ENCODE results near the gene FUOM. TPM values are rescaled to one million over a fixed set of nuclear protein-coding genes. Genes with fewer than 3 reads are reported as not detected.

The FUOM gene
- polyA plus RNA-seq, 1 of the 3 experiments (the other 2 are of a cell fraction), result 32.5 TPM

GRCh38 chr10:133350950-133351329 is 6.9 kb downstream of the FUOM start:
- Histone ChIP-seq H3F3A (replicated peaks; ENCODE audit: insufficient read depth) (no peaks in the 10 kb centered on the region), H3K36me3 (replicated peaks in 1 of 2; ENCODE audit: control insufficient read depth in 1 of 2, insufficient read depth in 2 of 2, low read length in 1 of 2) (peaks cover 0 to 3% of the 10 kb centered on the region in 2 experiments), H3K9ac (no peak overlapping the region), H3K4me3 (ENCODE audit: low read depth in 2 of 2, low read length in 1 of 2) (no peak overlapping the region), H2AFZ (ENCODE audit: low read depth) (no peak overlapping the region), H3K27me3 (ENCODE audit: insufficient read depth) (0 out of 2 replicates have a peak, but pooled peaks cover 7% of the 10 kb centered on the region), H3K9me3 (no peaks in the 10 kb centered on the region), H3K4me2 (no peak overlapping the region), H3K27ac (ENCODE audit: low read depth in 2 of 2, low read length in 1 of 2) (no peak overlapping the region), H3K4me1 (ENCODE audit: control insufficient read depth in 1 of 2, insufficient read depth in 2 of 2, low read depth in 1 of 2, low read length in 1 of 2) (peaks cover 0 to 11% of the 10 kb centered on the region in 2 experiments; a peak in 1 of 4 replicates), H4K20me1 (ENCODE audit: insufficient read depth) (no peaks in the 10 kb centered on the region), H3K9me2 (no peaks in the 10 kb centered on the region), H3K79me2 (ENCODE audit: insufficient read depth) (no peaks in the 10 kb centered on the region)
- TF ChIP-seq CHD2 (IDR thresholded peaks at IDR 0.05; ENCODE audit: low read length, partially characterized antibody) (no peak), REST (IDR thresholded peaks at IDR 0.05; ENCODE audit: low read depth, low read length) (no peak)
- no peak for DNase-seq
- CTCF ChIA-PET, result interaction anchor here (1.2 kb wide), 1 partner anchor 21 kb away, joined by 5 read pairs; no protein-coding TSS in a partner anchor
- 8% methylated on average over 5 of the region's 13 CpGs for WGBS (ENCODE audit: low lambda C conversion rate)
- POLR2A ChIA-PET, result interaction anchor here (1.5 kb wide), 1 partner anchor 27 kb away, joined by 3 read pairs; no protein-coding TSS in a partner anchor

DNA sequence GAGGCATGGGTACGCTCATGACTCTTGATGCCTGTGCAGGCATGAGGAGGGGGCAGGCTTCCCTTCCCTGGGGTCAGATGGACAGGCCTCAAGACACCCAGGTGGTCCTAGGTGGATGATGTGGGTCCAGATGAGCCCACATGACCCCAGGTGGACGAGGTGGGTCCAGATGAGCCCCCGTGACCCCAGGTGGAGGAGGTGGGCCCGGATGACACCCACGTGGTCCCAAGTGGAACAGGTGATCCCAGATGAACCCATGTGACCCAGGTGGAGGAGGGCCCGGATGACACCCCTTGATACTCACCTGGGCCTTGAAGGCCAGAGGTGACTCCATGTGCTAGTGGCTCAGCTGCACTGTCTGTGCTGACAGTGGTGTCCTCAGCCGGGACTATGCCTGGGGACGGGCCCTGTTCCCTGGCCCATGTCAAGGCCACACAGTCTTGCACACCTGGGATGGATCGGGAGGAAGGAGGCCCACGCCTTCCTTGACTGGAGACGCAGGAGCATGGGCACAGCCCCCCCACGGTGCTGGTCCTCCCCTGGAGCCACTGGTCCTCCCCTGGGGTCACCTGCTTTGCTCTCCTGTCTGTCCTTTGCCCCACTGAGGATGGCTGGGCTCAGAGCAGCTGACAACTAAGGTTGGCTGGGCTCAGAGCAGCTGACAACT is 7.4 kb downstream of the FUOM start:
- H3K4me1 ChIP-seq (ENCODE audit: control insufficient read depth in 1 of 2, insufficient read depth in 2 of 2, low read depth in 1 of 2, low read length in 1 of 2), result peaks cover 0 to 11% of the 10 kb centered on the region in 2 experiments; a peak in 1 of 4 replicates
- H3K9me2 ChIP-seq, result no peaks in the 10 kb centered on the region
- H3K4me2 ChIP-seq, result no peak overlapping the region
- POLR2A ChIA-PET, result interaction anchor here (1.5 kb wide), 1 partner anchor 26 kb away, joined by 3 read pairs; no protein-coding TSS in a partner anchor
- H3F3A ChIP-seq (replicated peaks; ENCODE audit: insufficient read depth), result no peaks in the 10 kb centered on the region
- no peak overlapping the region for H3K27ac ChIP-seq (ENCODE audit: low read depth in 2 of 2, low read length in 1 of 2)
- H3K27me3 ChIP-seq (ENCODE audit: insufficient read depth), result peaks cover 8% of the 10 kb centered on the region; the same call in 1 of the 2 replicates
- H3K9ac ChIP-seq, result no peak overlapping the region
- H3K4me3 ChIP-seq (ENCODE audit: low read depth in 2 of 2, low read length in 1 of 2), result no peak overlapping the region
- no peak overlapping the region for H2AFZ ChIP-seq (ENCODE audit: low read depth)
- TF ChIP-seq EZH2phosphoT487 (IDR thresholded peaks at IDR 0.05; ENCODE audit: borderline replicate concordance, low read depth), result no peak
- TF ChIP-seq PBX3 (IDR thresholded peaks at IDR 0.05), result no peak
- TF ChIP-seq TEAD4 (IDR thresholded peaks at IDR 0.05; ENCODE audit: borderline replicate concordance, insufficient read depth), result no peak
- TF ChIP-seq GABPA (IDR thresholded peaks at IDR 0.05; ENCODE audit: low read depth), result no peak
- H3K9me3 ChIP-seq, result no peaks in the 10 kb centered on the region
- CTCF ChIA-PET, result interaction anchor here (1.2 kb wide), 1 partner anchor 21 kb away, joined by 5 read pairs; no protein-coding TSS in a partner anchor
- 100% methylated on average over 1 of the region's 12 CpGs for WGBS (ENCODE audit: low lambda C conversion rate)
- peaks cover 0 to 3% of the 10 kb centered on the region in 2 experiments for H3K36me3 ChIP-seq (replicated peaks in 1 of 2; ENCODE audit: control insufficient read depth in 1 of 2, insufficient read depth in 2 of 2, low read length in 1 of 2)
- H3K79me2 ChIP-seq (ENCODE audit: insufficient read depth), result no peaks in the 10 kb centered on the region
- no peak for DNase-seq
- no peaks in the 10 kb centered on the region for H4K20me1 ChIP-seq (ENCODE audit: insufficient read depth)

Data from SK-N-SH (cell line).